ENCODE measurements around the gene TSC22D3.

GRCh38 chrX:107714206-107714891 lies 61.2 kb downstream of the TSC22D3 start:
- TF ChIP-seq, protein P1, sequence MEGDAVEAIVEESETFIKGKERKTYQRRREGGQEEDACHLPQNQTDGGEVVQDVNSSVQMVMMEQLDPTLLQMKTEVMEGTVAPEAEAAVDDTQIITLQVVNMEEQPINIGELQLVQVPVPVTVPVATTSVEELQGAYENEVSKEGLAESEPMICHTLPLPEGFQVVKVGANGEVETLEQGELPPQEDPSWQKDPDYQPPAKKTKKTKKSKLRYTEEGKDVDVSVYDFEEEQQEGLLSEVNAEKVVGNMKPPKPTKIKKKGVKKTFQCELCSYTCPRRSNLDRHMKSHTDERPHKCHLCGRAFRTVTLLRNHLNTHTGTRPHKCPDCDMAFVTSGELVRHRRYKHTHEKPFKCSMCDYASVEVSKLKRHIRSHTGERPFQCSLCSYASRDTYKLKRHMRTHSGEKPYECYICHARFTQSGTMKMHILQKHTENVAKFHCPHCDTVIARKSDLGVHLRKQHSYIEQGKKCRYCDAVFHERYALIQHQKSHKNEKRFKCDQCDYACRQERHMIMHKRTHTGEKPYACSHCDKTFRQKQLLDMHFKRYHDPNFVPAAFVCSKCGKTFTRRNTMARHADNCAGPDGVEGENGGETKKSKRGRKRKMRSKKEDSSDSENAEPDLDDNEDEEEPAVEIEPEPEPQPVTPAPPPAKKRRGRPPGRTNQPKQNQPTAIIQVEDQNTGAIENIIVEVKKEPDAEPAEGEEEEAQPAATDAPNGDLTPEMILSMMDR (conservative IDR thresholded peaks at IDR 0.05; ENCODE audit: low read length) = peak; percentile 33; the same call in 1 of the 2 replicates
- TF ChIP-seq EZH2phosphoT487 (IDR thresholded peaks at IDR 0.05; ENCODE audit: borderline replicate concordance, low read depth, low read length) = no peak
